HL-60 (cell line): ENCODE data around the gene TSPEAR.
"Not testable (repeated sequence)": the region's sequence is repeated elsewhere in the genome, so short reads cannot be mapped to it uniquely, and the experiment has no call there.

ENCODE experiments used
- GABPA ChIP-seq: IDR thresholded peaks from 2 replicates; pipeline ENCODE4 v1.6.1; 2012; ENCODE audit warnings: low read depth
- POLR2AphosphoS5 ChIP-seq: IDR thresholded peaks from 2 replicates; pipeline ENCODE4 v1.6.1; 2012; ENCODE audit warnings: low read depth
- REST ChIP-seq: IDR thresholded peaks from 2 replicates; pipeline ENCODE4 v1.6.1; 2012; ENCODE audit warnings: low read depth; ENCODE audit not compliant: insufficient replicate concordance
- TF ChIP-seq, protein P1 (sequence below): IDR thresholded peaks from one replicate; pipeline ENCODE4 v1.5.1; 2011; ENCODE audit warnings: low read length, control low read depth, inconsistent platforms; ENCODE audit not compliant: insufficient read depth

DNA sequence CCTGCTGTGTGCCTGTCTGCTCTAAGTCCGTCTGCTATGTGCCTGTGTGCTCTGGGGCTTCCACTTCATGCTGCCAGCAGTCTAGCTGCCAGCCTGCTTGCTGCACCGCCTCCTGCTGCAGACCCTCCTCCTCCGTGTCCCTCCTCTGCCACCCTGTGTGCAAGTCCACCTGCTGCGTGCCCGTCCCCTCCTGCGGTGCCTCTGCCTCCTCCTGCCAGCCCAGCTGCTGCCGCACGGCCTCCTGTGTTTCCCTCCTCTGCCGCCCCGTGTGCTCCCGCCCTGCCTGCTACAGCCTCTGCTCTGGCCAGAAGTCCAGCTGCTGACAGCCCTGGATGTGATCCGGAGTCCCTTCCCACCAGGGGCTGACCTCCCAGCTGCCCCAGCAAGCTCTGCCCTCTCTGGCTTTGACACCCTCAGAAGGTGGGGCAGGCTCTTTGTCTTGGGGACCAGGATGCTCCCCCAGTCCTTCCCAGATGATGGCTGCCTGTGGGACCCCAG, 73.5 kb downstream of the TSPEAR start:
- TF ChIP-seq, protein P1, sequence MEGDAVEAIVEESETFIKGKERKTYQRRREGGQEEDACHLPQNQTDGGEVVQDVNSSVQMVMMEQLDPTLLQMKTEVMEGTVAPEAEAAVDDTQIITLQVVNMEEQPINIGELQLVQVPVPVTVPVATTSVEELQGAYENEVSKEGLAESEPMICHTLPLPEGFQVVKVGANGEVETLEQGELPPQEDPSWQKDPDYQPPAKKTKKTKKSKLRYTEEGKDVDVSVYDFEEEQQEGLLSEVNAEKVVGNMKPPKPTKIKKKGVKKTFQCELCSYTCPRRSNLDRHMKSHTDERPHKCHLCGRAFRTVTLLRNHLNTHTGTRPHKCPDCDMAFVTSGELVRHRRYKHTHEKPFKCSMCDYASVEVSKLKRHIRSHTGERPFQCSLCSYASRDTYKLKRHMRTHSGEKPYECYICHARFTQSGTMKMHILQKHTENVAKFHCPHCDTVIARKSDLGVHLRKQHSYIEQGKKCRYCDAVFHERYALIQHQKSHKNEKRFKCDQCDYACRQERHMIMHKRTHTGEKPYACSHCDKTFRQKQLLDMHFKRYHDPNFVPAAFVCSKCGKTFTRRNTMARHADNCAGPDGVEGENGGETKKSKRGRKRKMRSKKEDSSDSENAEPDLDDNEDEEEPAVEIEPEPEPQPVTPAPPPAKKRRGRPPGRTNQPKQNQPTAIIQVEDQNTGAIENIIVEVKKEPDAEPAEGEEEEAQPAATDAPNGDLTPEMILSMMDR = not testable (repeated sequence)
- TF ChIP-seq POLR2AphosphoS5, REST, GABPA: not testable (repeated sequence)
